ENCODE data around the gene ANAPC7.

DNA sequence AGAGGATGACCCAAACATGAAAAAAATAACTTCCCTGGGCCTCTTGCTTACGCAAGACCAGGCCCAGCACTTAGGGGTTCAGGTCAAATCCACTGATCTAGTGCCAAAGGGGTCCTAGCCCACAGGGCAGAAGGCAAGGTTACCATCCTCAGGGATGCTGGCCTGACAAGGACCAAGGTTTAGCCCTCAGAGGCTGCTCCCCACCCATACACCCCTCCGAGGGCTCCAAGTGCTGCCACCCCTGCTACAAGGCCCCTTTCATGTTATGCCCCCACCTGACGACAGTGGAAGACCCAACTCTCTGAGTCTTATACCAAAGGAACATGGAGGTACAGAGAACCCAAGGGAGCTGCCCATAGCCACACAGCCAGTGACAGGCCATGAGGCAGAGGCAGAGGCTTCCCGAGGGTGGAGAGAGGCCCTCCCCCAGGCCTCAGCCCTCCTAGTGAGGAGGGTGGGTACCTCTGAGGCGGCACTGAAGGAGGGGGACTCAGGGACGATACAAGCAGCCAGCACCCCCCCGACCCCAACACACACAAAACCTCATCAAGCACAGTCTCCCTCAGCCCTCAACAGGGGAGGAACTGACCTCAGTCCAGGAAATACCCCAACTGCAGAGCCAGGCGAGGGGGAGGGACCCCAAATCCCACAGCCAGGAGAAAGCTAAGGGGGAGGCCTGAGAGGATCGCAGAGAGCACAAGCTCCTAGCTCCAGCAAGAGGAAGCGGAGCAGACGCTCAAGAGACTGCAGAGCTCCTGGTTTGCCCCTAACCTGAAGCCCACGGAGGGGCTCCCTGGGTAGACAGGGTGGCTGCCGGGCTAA lies 37.0 kb downstream of the ANAPC7 start:
- TF ChIP-seq, protein P1, sequence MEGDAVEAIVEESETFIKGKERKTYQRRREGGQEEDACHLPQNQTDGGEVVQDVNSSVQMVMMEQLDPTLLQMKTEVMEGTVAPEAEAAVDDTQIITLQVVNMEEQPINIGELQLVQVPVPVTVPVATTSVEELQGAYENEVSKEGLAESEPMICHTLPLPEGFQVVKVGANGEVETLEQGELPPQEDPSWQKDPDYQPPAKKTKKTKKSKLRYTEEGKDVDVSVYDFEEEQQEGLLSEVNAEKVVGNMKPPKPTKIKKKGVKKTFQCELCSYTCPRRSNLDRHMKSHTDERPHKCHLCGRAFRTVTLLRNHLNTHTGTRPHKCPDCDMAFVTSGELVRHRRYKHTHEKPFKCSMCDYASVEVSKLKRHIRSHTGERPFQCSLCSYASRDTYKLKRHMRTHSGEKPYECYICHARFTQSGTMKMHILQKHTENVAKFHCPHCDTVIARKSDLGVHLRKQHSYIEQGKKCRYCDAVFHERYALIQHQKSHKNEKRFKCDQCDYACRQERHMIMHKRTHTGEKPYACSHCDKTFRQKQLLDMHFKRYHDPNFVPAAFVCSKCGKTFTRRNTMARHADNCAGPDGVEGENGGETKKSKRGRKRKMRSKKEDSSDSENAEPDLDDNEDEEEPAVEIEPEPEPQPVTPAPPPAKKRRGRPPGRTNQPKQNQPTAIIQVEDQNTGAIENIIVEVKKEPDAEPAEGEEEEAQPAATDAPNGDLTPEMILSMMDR (conservative IDR thresholded peaks at IDR 0.05), result no peak
- TF ChIP-seq EZH2 (IDR thresholded peaks at IDR 0.05; ENCODE audit: low read depth), result no peak
